ENCODE measurements around the gene CSH1.
"Not testable (repeated sequence)": the region's sequence is repeated elsewhere in the genome, so short reads cannot be mapped to it uniquely, and the experiment has no call there.

Gene CSH1

GRCh38 chr17:63889026-63889848, 7.1 kb downstream of the CSH1 start:
- H3K36me3 ChIP-seq (ENCODE audit: insufficient read depth, low read length); H3K79me2 ChIP-seq (ENCODE audit: insufficient read depth, low read length); H3K27me3 ChIP-seq (ENCODE audit: insufficient read depth, low read length, poor library complexity); H3K27ac ChIP-seq (ENCODE audit: low read length); H3K9me3 ChIP-seq (ENCODE audit: insufficient read depth, low read length, severe bottlenecking); H3K4me1 ChIP-seq (ENCODE audit: insufficient read depth, low read length); H3K4me3 ChIP-seq (ENCODE audit: low read depth in 1 of 2, low read length in 2 of 2); H3K4me2 ChIP-seq (ENCODE audit: insufficient read depth, low read length); H3K9ac ChIP-seq (ENCODE audit: low read depth, low read length); H2AFZ ChIP-seq (ENCODE audit: low read depth, low read length); H4K20me1 ChIP-seq (ENCODE audit: insufficient read depth, low read length): not testable (repeated sequence)
- TF ChIP-seq CTCF (IDR thresholded peaks at IDR 0.05; ENCODE audit: borderline replicate concordance, extremely low read depth, low read length, poor library complexity, severe bottlenecking), result peak; percentile 61
- peak; percentile 95 for ATAC-seq (ENCODE audit: insufficient read depth, low read depth)
- peak; percentile 52 for DNase-seq

GRCh38 chr17:63885119-63885518, 11.3 kb downstream of the CSH1 start:
- not testable (repeated sequence) for ATAC-seq (ENCODE audit: insufficient read depth, low read depth); H3K9me3 ChIP-seq (ENCODE audit: insufficient read depth, low read length, severe bottlenecking); H3K79me2 ChIP-seq (ENCODE audit: insufficient read depth, low read length); H3K36me3 ChIP-seq (ENCODE audit: insufficient read depth, low read length); H4K20me1 ChIP-seq (ENCODE audit: insufficient read depth, low read length); H3K4me1 ChIP-seq (ENCODE audit: insufficient read depth, low read length); DNase-seq; H3K27ac ChIP-seq (ENCODE audit: low read length); H2AFZ ChIP-seq (ENCODE audit: low read depth, low read length); H3K4me2 ChIP-seq (ENCODE audit: insufficient read depth, low read length); H3K4me3 ChIP-seq (ENCODE audit: low read depth in 1 of 2, low read length in 2 of 2); H3K27me3 ChIP-seq (ENCODE audit: insufficient read depth, low read length, poor library complexity); H3K9ac ChIP-seq (ENCODE audit: low read depth, low read length)

GRCh38 chr17:63882626-63883126, 13.7 kb downstream of the CSH1 start:
- not testable (repeated sequence) for H2AFZ ChIP-seq (ENCODE audit: low read depth, low read length); H3K9me3 ChIP-seq (ENCODE audit: insufficient read depth, low read length, severe bottlenecking); H3K4me2 ChIP-seq (ENCODE audit: insufficient read depth, low read length); H3K79me2 ChIP-seq (ENCODE audit: insufficient read depth, low read length); H3K27ac ChIP-seq (ENCODE audit: low read length); H3K27me3 ChIP-seq (ENCODE audit: insufficient read depth, low read length, poor library complexity); DNase-seq; H3K4me3 ChIP-seq (ENCODE audit: low read depth in 1 of 2, low read length in 2 of 2); H4K20me1 ChIP-seq (ENCODE audit: insufficient read depth, low read length); ATAC-seq (ENCODE audit: insufficient read depth, low read depth); H3K9ac ChIP-seq (ENCODE audit: low read depth, low read length); H3K4me1 ChIP-seq (ENCODE audit: insufficient read depth, low read length); H3K36me3 ChIP-seq (ENCODE audit: insufficient read depth, low read length)

- TF ChIP-seq EZH2 (IDR thresholded peaks at IDR 0.05; ENCODE audit: borderline replicate concordance, low read depth, low read length, severe bottlenecking) (no peak), CTCF (IDR thresholded peaks at IDR 0.05; ENCODE audit: borderline replicate concordance, extremely low read depth, low read length, poor library complexity, severe bottlenecking) (peak; percentile 77)
- H3K4me1 ChIP-seq (ENCODE audit: insufficient read depth, low read length), result no peaks in the 10 kb centered on the region
- H3K9ac ChIP-seq (ENCODE audit: low read depth, low read length), result no peak within 1 kb of the TSS
- ATAC-seq (ENCODE audit: insufficient read depth, low read depth) (peak; percentile 95), DNase-seq (peak; percentile 66)
- H4K20me1 ChIP-seq (ENCODE audit: insufficient read depth, low read length), result no peaks in the 10 kb centered on the region
- no peaks in the 10 kb centered on the region for H3K36me3 ChIP-seq (ENCODE audit: insufficient read depth, low read length)
- H2AFZ ChIP-seq (ENCODE audit: low read depth, low read length), result no peak within 1 kb of the TSS
- H3K27me3 ChIP-seq (ENCODE audit: insufficient read depth, low read length, poor library complexity), result no peaks in the 10 kb centered on the region
- no peaks in the 10 kb centered on the region for H3K9me3 ChIP-seq (ENCODE audit: insufficient read depth, low read length, severe bottlenecking)
- H3K4me3 ChIP-seq (ENCODE audit: low read depth in 1 of 2, low read length in 2 of 2), result no peak within 1 kb of the TSS
- H3K79me2 ChIP-seq (ENCODE audit: insufficient read depth, low read length), result no peaks in the 10 kb centered on the region
- no peak within 1 kb of the TSS for H3K4me2 ChIP-seq (ENCODE audit: insufficient read depth, low read length)
- no peak within 1 kb of the TSS for H3K27ac ChIP-seq (ENCODE audit: low read length)
Measured at GRCh38 chr17:63881935-63882601, 14.3 kb downstream of the CSH1 start, which contains the start of gene GH2. TSS of gene GH2 (minus strand) at chr17:63881944. CDS start at chr17:63881801, 143 bp downstream.

GRCh38 chr17:63881337-63881736, 15.0 kb downstream of the CSH1 start:
- H3K9ac ChIP-seq (ENCODE audit: low read depth, low read length); H3K36me3 ChIP-seq (ENCODE audit: insufficient read depth, low read length); H3K4me3 ChIP-seq (ENCODE audit: low read depth in 1 of 2, low read length in 2 of 2); H3K79me2 ChIP-seq (ENCODE audit: insufficient read depth, low read length); H3K27me3 ChIP-seq (ENCODE audit: insufficient read depth, low read length, poor library complexity); H2AFZ ChIP-seq (ENCODE audit: low read depth, low read length); H3K27ac ChIP-seq (ENCODE audit: low read length); H3K9me3 ChIP-seq (ENCODE audit: insufficient read depth, low read length, severe bottlenecking); ATAC-seq (ENCODE audit: insufficient read depth, low read depth); H3K4me1 ChIP-seq (ENCODE audit: insufficient read depth, low read length); H3K4me2 ChIP-seq (ENCODE audit: insufficient read depth, low read length); DNase-seq; H4K20me1 ChIP-seq (ENCODE audit: insufficient read depth, low read length): not testable (repeated sequence)

All from DND-41 (cell line).